ENCODE results near the gene PILRA.

GRCh38 chr7:100423315-100423714 lies 50.0 kb downstream of the PILRA start:
- no peak for TF ChIP-seq CTCF (IDR thresholded peaks at IDR 0.05; ENCODE audit: insufficient read depth, low read length)
- TF ChIP-seq REST (IDR thresholded peaks at IDR 0.05; ENCODE audit: insufficient replicate concordance, low read depth) = no peak
- no peak for TF ChIP-seq POLR2AphosphoS5 (IDR thresholded peaks at IDR 0.05; ENCODE audit: low read depth)
